Measurements from ENCODE around the gene IL2RA. TPM values are rescaled to one million over a fixed set of nuclear protein-coding genes. Genes with fewer than 3 reads are reported as not detected.
A peak's percentile ranks its signal among the peaks of the same experiment; 100 is the strongest.
"Not testable (repeated sequence)": the region's sequence is repeated elsewhere in the genome, so short reads cannot be mapped to it uniquely, and the experiment has no call there.

The IL2RA gene
- total and polyA plus RNA-seq, 2 experiments from 2014 or later: not detected

DNA sequence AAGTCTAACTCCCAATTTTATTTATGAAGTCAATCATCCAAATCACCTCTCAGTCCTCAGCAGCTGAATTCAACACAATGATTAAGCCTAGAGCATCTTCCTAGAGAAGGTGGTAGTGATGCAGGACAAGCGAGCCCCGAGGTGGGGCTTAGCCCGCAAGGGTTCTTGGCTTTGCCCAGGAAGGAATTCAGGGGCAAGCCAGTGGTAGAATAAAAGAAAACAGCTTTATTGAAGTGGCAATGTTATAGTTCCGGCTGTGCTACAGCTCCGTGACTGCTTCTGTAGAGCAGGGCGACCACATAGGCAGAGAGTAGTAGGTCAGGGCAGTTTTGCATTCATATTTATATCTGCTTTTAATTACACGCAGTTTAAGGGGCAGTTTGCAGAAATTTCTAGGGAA lies 18.1 kb downstream of the IL2RA start:
- DNase-seq (ENCODE audit: low read depth in 1 of 2, low spot score in 1 of 2): no peak
- Histone ChIP-seq H3K4me3 (no peak overlapping the region), H3K27me3 (no peaks in the 10 kb centered on the region), H3K9me3 (ENCODE audit: low read depth) (no peaks in the 10 kb centered on the region), H3K4me1 (ENCODE audit: low read depth) (no peaks in the 10 kb centered on the region), H3K36me3 (no peaks in the 10 kb centered on the region), H3K27ac (no peak overlapping the region)
- TF ChIP-seq, protein P1, sequence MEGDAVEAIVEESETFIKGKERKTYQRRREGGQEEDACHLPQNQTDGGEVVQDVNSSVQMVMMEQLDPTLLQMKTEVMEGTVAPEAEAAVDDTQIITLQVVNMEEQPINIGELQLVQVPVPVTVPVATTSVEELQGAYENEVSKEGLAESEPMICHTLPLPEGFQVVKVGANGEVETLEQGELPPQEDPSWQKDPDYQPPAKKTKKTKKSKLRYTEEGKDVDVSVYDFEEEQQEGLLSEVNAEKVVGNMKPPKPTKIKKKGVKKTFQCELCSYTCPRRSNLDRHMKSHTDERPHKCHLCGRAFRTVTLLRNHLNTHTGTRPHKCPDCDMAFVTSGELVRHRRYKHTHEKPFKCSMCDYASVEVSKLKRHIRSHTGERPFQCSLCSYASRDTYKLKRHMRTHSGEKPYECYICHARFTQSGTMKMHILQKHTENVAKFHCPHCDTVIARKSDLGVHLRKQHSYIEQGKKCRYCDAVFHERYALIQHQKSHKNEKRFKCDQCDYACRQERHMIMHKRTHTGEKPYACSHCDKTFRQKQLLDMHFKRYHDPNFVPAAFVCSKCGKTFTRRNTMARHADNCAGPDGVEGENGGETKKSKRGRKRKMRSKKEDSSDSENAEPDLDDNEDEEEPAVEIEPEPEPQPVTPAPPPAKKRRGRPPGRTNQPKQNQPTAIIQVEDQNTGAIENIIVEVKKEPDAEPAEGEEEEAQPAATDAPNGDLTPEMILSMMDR (IDR thresholded peaks at IDR 0.05; ENCODE audit: low read depth, low read length): no peak

DNA sequence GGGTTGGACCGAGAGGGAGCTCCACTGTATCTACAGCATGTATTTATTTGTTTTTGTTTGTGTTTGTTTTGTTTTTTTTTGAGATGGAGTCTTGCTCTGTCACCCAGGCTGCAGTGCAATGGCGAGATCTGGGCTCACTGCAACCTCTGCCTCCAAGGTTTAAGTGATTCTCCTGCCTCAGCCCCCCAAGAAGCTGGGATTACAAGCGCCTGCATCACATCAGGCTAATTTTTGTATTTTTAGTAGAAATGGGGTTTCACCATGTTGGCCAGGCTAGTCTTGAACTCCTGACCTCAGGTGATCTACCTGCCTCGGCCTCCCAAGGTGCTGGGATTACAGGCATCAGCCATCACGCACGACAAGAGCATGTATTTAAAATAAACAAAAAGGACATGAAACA lies 18.8 kb downstream of the IL2RA start:
- H3K9me3 ChIP-seq (ENCODE audit: low read depth); H3K4me1 ChIP-seq (ENCODE audit: low read depth); H3K36me3 ChIP-seq; DNase-seq (ENCODE audit: low read depth in 1 of 2, low spot score in 1 of 2); H3K4me3 ChIP-seq; H3K27me3 ChIP-seq; H3K27ac ChIP-seq: not testable (repeated sequence)

GRCh38 chr10:6040205-6040604 lies 22.0 kb downstream of the IL2RA start:
- H3K4me3 ChIP-seq: no peak overlapping the region
- H3K4me1 ChIP-seq (ENCODE audit: low read depth): no peaks in the 10 kb centered on the region
- DNase-seq (ENCODE audit: low read depth in 1 of 2, low spot score in 1 of 2): no peak
- no peaks in the 10 kb centered on the region for H3K9me3 ChIP-seq (ENCODE audit: low read depth)
- H3K27me3 ChIP-seq: no peaks in the 10 kb centered on the region
- TF ChIP-seq, protein P1 (IDR thresholded peaks at IDR 0.05; ENCODE audit: low read depth, low read length): no peak
- no peaks in the 10 kb centered on the region for H3K36me3 ChIP-seq
- no peak overlapping the region for H3K27ac ChIP-seq

DNA sequence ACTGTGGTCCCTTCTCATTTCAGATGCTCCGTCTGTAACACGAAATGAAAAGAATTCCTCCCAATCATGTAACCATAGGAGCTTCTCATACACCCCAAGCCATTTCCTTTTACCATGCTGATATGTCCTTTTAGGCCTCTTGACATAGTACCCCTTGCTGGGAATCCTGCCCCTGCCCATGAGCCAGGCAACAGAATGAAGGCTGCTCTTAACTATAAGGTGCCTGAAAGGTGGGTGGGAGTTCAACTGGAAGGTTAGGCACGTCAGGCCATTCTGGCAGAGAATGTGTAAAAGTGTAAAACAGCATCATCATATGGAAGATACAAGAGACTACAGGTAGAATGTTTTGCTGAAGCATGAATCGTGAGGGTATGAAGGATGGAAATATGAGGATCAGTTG lies 22.5 kb downstream of the IL2RA start:
- Histone ChIP-seq H3K9me3 (ENCODE audit: low read depth) (no peaks in the 10 kb centered on the region), H3K27me3 (no peaks in the 10 kb centered on the region), H3K4me3 (no peak overlapping the region), H3K36me3 (no peaks in the 10 kb centered on the region), H3K27ac (no peak overlapping the region), H3K4me1 (ENCODE audit: low read depth) (no peaks in the 10 kb centered on the region)
- TF ChIP-seq, protein P1 (IDR thresholded peaks at IDR 0.05; ENCODE audit: low read depth, low read length): no peak
- no peak for DNase-seq (ENCODE audit: low read depth in 1 of 2, low spot score in 1 of 2)

GRCh38 chr10:6038071-6038631 lies 24.0 kb downstream of the IL2RA start:
- Histone ChIP-seq H3K4me3 (no peak overlapping the region), H3K36me3 (no peaks in the 10 kb centered on the region), H3K27ac (no peak overlapping the region), H3K4me1 (ENCODE audit: low read depth) (no peaks in the 10 kb centered on the region), H3K27me3 (no peaks in the 10 kb centered on the region), H3K9me3 (ENCODE audit: low read depth) (no peaks in the 10 kb centered on the region)
- TF ChIP-seq, protein P1 (IDR thresholded peaks at IDR 0.05; ENCODE audit: low read depth, low read length): no peak
- peak in 1 of 2 donors; percentile 36 for DNase-seq (ENCODE audit: low read depth in 1 of 2, low spot score in 1 of 2)

GRCh38 chr10:6037422-6037821 lies 24.7 kb downstream of the IL2RA start:
- Histone ChIP-seq H3K9me3 (ENCODE audit: low read depth) (no peaks in the 10 kb centered on the region), H3K27ac (no peak overlapping the region), H3K36me3 (no peaks in the 10 kb centered on the region), H3K27me3 (no peaks in the 10 kb centered on the region), H3K4me3 (no peak overlapping the region), H3K4me1 (ENCODE audit: low read depth) (no peaks in the 10 kb centered on the region)
- TF ChIP-seq, protein P1 (IDR thresholded peaks at IDR 0.05; ENCODE audit: low read depth, low read length): no peak
- no peak for DNase-seq (ENCODE audit: low read depth in 1 of 2, low spot score in 1 of 2)
